HCT116 (cell line): ENCODE measurements around the gene SMARCD2.

ENCODE experiments used
- CEBPB ChIP-seq: IDR thresholded peaks from 2 replicates; pipeline ENCODE4 v1.6.1; 2012; ENCODE audit warnings: low read depth
- CTCF ChIP-seq, 3 experiments: fragments of 200-600 bp in 1 of 3; sonication (generic) in 1 of 3; IDR thresholded peaks in 2 of 3; conservative IDR thresholded peaks in 1 of 3; 2 replicates each; pipeline ENCODE4 v1.5.1; 2012 to 2017; ENCODE audit warnings: low read depth in 2 of 3, low read length in 2 of 3, antibody characterized with exemption in 1 of 3, borderline replicate concordance in 1 of 3, control low read depth in 1 of 3, mild to moderate bottlenecking in 1 of 3, mixed read lengths in 1 of 3, mixed run types in 1 of 3, moderate library complexity in 1 of 3; ENCODE audit not compliant: insufficient read depth in 1 of 3
- ELF1 ChIP-seq: IDR thresholded peaks from 2 replicates; pipeline ENCODE4 v1.6.1; 2012; ENCODE audit warnings: low read depth, borderline replicate concordance
- EZH2 ChIP-seq: fragments of 200-600 bp; sonication (generic); IDR thresholded peaks from 2 replicates; pipeline ENCODE4 v1.6.1; 2017; ENCODE audit warnings: antibody characterized with exemption, mixed run types
- JUND ChIP-seq: IDR thresholded peaks from 2 replicates; pipeline ENCODE4 v1.6.1; 2012
- POLR2A ChIP-seq: IDR thresholded peaks from 2 replicates; pipeline ENCODE4 v1.7.0; 2011; ENCODE audit warnings: borderline replicate concordance; ENCODE audit not compliant: insufficient read depth, insufficient read length; ENCODE audit errors: extremely low read depth
- POLR2AphosphoS5 ChIP-seq: IDR thresholded peaks from 2 replicates; pipeline ENCODE4 v1.6.1; 2011; ENCODE audit warnings: mild to moderate bottlenecking, low read depth, low read length, moderate library complexity
- YY1 ChIP-seq: IDR thresholded peaks from 2 replicates; pipeline ENCODE4 v1.6.1; 2011; ENCODE audit warnings: low read length, low read depth, moderate library complexity, mild to moderate bottlenecking; ENCODE audit not compliant: insufficient replicate concordance; ENCODE audit errors: extremely low read depth

- TF ChIP-seq CTCF (IDR thresholded peaks at IDR 0.05 in 2 of 3, conservative IDR thresholded peaks at IDR 0.05 in 1 of 3; ENCODE audit: borderline replicate concordance in 1 of 3, insufficient read depth in 1 of 3, low read depth in 2 of 3, low read length in 2 of 3) (no peak), JUND (no peak), POLR2A (no peak), ELF1 (no peak), POLR2AphosphoS5 (no peak; the same call in 1 of the 2 replicates), CEBPB (no peak), YY1 (no peak), EZH2 (no peak)
These were observed 22.6 kb downstream of the SMARCD2 start for GRCh38 chr17:63819585-63820537.
